ENCODE results near the gene HAX1.

DNA sequence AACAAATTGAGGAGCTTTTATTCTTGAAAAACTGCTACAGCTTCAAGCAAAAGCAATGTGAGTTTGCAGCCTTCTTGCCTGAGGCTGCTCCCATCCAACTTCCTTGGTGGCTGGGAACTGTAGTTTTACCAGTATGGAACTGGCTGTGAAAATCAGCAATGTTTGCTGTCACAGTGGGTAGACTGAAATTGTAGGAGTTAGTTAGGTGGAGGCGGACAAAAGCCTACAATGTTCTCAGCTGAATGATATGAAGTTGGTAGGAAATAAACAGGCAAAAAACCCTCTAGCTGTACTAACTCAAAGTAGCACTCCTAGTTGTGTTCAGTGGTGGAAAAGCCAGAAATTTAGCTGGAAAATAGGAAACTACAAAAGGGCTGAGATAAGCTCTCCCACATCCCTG lies 18.5 kb downstream of the HAX1 start:
- TF ChIP-seq, protein P1, sequence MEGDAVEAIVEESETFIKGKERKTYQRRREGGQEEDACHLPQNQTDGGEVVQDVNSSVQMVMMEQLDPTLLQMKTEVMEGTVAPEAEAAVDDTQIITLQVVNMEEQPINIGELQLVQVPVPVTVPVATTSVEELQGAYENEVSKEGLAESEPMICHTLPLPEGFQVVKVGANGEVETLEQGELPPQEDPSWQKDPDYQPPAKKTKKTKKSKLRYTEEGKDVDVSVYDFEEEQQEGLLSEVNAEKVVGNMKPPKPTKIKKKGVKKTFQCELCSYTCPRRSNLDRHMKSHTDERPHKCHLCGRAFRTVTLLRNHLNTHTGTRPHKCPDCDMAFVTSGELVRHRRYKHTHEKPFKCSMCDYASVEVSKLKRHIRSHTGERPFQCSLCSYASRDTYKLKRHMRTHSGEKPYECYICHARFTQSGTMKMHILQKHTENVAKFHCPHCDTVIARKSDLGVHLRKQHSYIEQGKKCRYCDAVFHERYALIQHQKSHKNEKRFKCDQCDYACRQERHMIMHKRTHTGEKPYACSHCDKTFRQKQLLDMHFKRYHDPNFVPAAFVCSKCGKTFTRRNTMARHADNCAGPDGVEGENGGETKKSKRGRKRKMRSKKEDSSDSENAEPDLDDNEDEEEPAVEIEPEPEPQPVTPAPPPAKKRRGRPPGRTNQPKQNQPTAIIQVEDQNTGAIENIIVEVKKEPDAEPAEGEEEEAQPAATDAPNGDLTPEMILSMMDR (conservative IDR thresholded peaks at IDR 0.05; ENCODE audit: low read depth in 2 of 2): no peak
- TF ChIP-seq EZH2phosphoT487 (IDR thresholded peaks at IDR 0.05; ENCODE audit: unreplicated experiment): no peak
- TF ChIP-seq, protein P2, sequence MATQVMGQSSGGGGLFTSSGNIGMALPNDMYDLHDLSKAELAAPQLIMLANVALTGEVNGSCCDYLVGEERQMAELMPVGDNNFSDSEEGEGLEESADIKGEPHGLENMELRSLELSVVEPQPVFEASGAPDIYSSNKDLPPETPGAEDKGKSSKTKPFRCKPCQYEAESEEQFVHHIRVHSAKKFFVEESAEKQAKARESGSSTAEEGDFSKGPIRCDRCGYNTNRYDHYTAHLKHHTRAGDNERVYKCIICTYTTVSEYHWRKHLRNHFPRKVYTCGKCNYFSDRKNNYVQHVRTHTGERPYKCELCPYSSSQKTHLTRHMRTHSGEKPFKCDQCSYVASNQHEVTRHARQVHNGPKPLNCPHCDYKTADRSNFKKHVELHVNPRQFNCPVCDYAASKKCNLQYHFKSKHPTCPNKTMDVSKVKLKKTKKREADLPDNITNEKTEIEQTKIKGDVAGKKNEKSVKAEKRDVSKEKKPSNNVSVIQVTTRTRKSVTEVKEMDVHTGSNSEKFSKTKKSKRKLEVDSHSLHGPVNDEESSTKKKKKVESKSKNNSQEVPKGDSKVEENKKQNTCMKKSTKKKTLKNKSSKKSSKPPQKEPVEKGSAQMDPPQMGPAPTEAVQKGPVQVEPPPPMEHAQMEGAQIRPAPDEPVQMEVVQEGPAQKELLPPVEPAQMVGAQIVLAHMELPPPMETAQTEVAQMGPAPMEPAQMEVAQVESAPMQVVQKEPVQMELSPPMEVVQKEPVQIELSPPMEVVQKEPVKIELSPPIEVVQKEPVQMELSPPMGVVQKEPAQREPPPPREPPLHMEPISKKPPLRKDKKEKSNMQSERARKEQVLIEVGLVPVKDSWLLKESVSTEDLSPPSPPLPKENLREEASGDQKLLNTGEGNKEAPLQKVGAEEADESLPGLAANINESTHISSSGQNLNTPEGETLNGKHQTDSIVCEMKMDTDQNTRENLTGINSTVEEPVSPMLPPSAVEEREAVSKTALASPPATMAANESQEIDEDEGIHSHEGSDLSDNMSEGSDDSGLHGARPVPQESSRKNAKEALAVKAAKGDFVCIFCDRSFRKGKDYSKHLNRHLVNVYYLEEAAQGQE (IDR thresholded peaks at IDR 0.05; ENCODE audit: unreplicated experiment): no peak
